Measurements from ENCODE around the gene ANKRD10. TPM values are rescaled to one million over a fixed set of nuclear protein-coding genes. Genes with fewer than 3 reads are reported as not detected.

Gene ANKRD10
- total and polyA plus RNA-seq, 2 donors (not counting 3 experiments of a cell fraction or from before 2014, with no cell fraction given): 44.5 to 94.1 TPM

DNA sequence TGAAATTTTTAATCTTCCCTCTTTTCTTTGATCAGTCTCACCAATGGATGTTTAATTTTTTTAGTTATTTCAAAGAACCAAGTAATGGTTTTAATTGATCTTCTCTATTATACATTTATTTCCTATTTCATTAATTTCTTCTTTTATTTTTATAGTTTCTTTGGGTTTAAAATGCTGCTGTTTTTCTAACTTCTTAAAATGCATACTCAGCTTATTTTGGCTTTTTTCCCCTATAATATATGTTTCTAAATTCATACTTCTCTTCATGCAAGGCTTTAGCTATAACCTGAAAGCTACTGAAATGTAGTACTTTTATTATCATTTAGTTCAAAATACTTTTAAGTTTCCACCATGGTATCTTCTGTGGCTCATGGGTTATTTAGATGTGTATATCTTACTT, 53.9 kb downstream of the ANKRD10 start:
- POLR2A ChIA-PET: no interaction called here

More for the DNA sequence above, 53.9 kb downstream of the ANKRD10 start:
- no peak overlapping the region for H3K27ac ChIP-seq (ENCODE audit: insufficient read depth, low read depth, low read length)
- H3K27me3 ChIP-seq (ENCODE audit: control insufficient read depth in 2 of 2, insufficient read depth in 2 of 2, low read length in 2 of 2): peaks cover 2% of the 10 kb centered on the region in 2 experiments
- FAIRE-seq: no peak
- no peak overlapping the region for H3K4me3 ChIP-seq (replicated peaks in 1 of 3; ENCODE audit: insufficient read depth in 1 of 3, low read depth in 1 of 3, low read length in 3 of 3)
- H2AFZ ChIP-seq (ENCODE audit: low read depth, low read length): no peak overlapping the region
- H3K79me2 ChIP-seq (ENCODE audit: control insufficient read depth, insufficient read depth, low read length): no peaks in the 10 kb centered on the region
- H3K4me2 ChIP-seq (ENCODE audit: insufficient read depth, low read length): no peak overlapping the region
- intact Hi-C loops (cut with micrococcal nuclease): no loop called here
- dilution Hi-C loops (cut with MboI; ENCODE audit: extremely low pct_ligation_motif_present, low sequenced_read_pairs): no loop called here
- CTCF ChIA-PET: no interaction called here
- H3K9me3 ChIP-seq (replicated peaks; ENCODE audit: control insufficient read depth, insufficient read depth, low read length): no peaks in the 10 kb centered on the region
- TF ChIP-seq JUN (IDR thresholded peaks at IDR 0.05; ENCODE audit: borderline replicate concordance, insufficient read depth, insufficient read length, low read depth) (no peak), EZH2 (IDR thresholded peaks at IDR 0.05; ENCODE audit: borderline replicate concordance, low read depth, low read length, severe bottlenecking) (no peak), POLR2AphosphoS5 (IDR thresholded peaks at IDR 0.05; ENCODE audit: insufficient read depth, low read depth, low read length) (no peak), MYC (IDR thresholded peaks at IDR 0.05; ENCODE audit: low read depth, low read length) (no peak), CTCF (IDR thresholded peaks at IDR 0.05; ENCODE audit: extremely low read depth in 1 of 2, insufficient read depth in 1 of 2, low read depth in 1 of 2, low read length in 2 of 2) (no peak), GATA2 (IDR thresholded peaks at IDR 0.05; ENCODE audit: insufficient read depth, insufficient read length, low read depth, low read length) (no peak), FOS (IDR thresholded peaks at IDR 0.05; ENCODE audit: borderline replicate concordance, insufficient read depth, low read length) (no peak), POLR2A (IDR thresholded peaks at IDR 0.05; ENCODE audit: low read depth, low read length) (no peak)
- TF ChIP-seq, protein P1, sequence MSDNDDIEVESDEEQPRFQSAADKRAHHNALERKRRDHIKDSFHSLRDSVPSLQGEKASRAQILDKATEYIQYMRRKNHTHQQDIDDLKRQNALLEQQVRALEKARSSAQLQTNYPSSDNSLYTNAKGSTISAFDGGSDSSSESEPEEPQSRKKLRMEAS (IDR thresholded peaks at IDR 0.05; ENCODE audit: insufficient read depth, insufficient read length): no peak
- no TSS peak for BruUV-seq (replicated peaks)
- no peaks in the 10 kb centered on the region for H4K20me1 ChIP-seq (replicated peaks; ENCODE audit: control insufficient read depth, extremely low read depth, insufficient read depth, low read length)
- H3K9me1 ChIP-seq (replicated peaks; ENCODE audit: control insufficient read depth, extremely low read depth, insufficient read depth, low read length): no peaks in the 10 kb centered on the region
- no peaks in the 10 kb centered on the region for H3K36me3 ChIP-seq (ENCODE audit: control insufficient read depth in 2 of 2, extremely low read depth in 1 of 2, insufficient read depth in 2 of 2, low read length in 2 of 2)
- H3K4me1 ChIP-seq (ENCODE audit: control insufficient read depth, extremely low read depth, insufficient read depth, low read length): no peaks in the 10 kb centered on the region
- H3K9ac ChIP-seq (replicated peaks; ENCODE audit: extremely low read depth, insufficient read depth, low read length): no peak overlapping the region
- no peak for DNase-seq (ENCODE audit: low read depth, low spot score)

Measured in endothelial cell of umbilical vein (primary cell).